DOHH2 (cell line): Measurements from ENCODE around the gene SLC5A3.

Source experiments
- EZH2phosphoT487 ChIP-seq: fragments of 200-600 bp; sonication (generic); IDR thresholded peaks from 2 replicates; pipeline ENCODE4 v1.6.1; 2017; ENCODE audit warnings: borderline replicate concordance, mild to moderate bottlenecking, antibody characterized with exemption, low read length, moderate library complexity, mixed read lengths
- TF ChIP-seq, protein P1 (sequence below): fragments of 200-600 bp; sonication (generic); IDR thresholded peaks from one replicate; pipeline ENCODE4 v1.5.1; 2014; ENCODE audit warnings: antibody characterized with exemption, mild to moderate bottlenecking, low read depth, low read length; ENCODE audit not compliant: poor library complexity, severe bottlenecking

DNA sequence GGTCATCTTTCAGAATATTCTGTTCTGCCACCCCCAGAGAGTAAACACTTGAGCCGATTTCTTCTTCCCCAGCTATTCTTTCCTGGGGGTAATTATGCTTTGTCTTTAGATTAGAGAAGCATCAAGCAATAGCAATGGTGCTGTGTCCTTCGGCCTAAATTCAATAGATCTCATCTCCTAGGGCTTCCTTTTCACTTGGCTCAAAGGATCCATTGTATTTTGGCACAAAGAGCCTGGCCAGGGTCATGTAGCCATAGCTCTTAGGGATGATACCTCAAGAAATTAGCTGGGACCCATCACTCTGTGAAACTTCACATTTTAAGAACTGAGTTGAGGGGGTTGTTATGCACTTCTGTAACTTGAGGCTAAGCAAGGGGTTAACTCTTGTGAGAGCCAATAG, 27.0 kb downstream of the SLC5A3 start:
- TF ChIP-seq, protein P1, sequence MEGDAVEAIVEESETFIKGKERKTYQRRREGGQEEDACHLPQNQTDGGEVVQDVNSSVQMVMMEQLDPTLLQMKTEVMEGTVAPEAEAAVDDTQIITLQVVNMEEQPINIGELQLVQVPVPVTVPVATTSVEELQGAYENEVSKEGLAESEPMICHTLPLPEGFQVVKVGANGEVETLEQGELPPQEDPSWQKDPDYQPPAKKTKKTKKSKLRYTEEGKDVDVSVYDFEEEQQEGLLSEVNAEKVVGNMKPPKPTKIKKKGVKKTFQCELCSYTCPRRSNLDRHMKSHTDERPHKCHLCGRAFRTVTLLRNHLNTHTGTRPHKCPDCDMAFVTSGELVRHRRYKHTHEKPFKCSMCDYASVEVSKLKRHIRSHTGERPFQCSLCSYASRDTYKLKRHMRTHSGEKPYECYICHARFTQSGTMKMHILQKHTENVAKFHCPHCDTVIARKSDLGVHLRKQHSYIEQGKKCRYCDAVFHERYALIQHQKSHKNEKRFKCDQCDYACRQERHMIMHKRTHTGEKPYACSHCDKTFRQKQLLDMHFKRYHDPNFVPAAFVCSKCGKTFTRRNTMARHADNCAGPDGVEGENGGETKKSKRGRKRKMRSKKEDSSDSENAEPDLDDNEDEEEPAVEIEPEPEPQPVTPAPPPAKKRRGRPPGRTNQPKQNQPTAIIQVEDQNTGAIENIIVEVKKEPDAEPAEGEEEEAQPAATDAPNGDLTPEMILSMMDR = no peak
- no peak for TF ChIP-seq EZH2phosphoT487
